Urinary bladder (tissue), 4 donors: ENCODE data around the gene SLC43A1. TPM values are rescaled to one million over a fixed set of nuclear protein-coding genes. Genes with fewer than 3 reads are reported as not detected.
"Not testable (repeated sequence)": the region's sequence is repeated elsewhere in the genome, so short reads cannot be mapped to it uniquely, and the experiment has no call there.

Experiments used
- DNase-seq: peaks from one replicate; pipeline ENCODE4 v3.0.0-alpha.2; 2015; ENCODE audit errors: extremely low spot score
- H3K27ac ChIP-seq: one replicate; pipeline ENCODE4 v1.5.1; 2013; ENCODE audit warnings: low read depth, mild to moderate bottlenecking, moderate library complexity
- H3K36me3 ChIP-seq: one replicate; pipeline ENCODE4 v1.6.1; 2013; ENCODE audit warnings: mild to moderate bottlenecking, moderate library complexity; ENCODE audit not compliant: insufficient read depth
- H3K4me1 ChIP-seq: one replicate; pipeline ENCODE4 v1.6.1; 2013; ENCODE audit warnings: mild to moderate bottlenecking, moderate library complexity; ENCODE audit not compliant: insufficient read depth
- H3K4me3 ChIP-seq: one replicate; pipeline ENCODE4 v1.5.1; 2013; ENCODE audit warnings: low read depth, low read length
- WGBS: extraction: QIAGEN DNeasy Blood & Tissue Kit; methylation state at CpG from one replicate; pipeline ENCODE4 v1.1.7; 2013; 5-methylcytosine and 5-hydroxymethylcytosine counted together
- polyA plus RNA-seq: library from polyadenylated mRNA; stranded (reverse); fragments of 200-250 nt; gene quantifications from one replicate; pipeline ENCODE4 v1.2.3, GENCODE V29; 2013
- total RNA-seq: library from RNA; depleted of rRNA; stranded (reverse); fragments of >200 nt; gene quantifications from one replicate; pipeline ENCODE4 v1.2.3, GENCODE V29; 2014
- donor health status: healthy with polysubstance abuse.
- donor health status: healthy.

SLC43A1 gene
- total and polyA plus RNA-seq, 2 donors, result 16.8 to 33.0 TPM

DNA sequence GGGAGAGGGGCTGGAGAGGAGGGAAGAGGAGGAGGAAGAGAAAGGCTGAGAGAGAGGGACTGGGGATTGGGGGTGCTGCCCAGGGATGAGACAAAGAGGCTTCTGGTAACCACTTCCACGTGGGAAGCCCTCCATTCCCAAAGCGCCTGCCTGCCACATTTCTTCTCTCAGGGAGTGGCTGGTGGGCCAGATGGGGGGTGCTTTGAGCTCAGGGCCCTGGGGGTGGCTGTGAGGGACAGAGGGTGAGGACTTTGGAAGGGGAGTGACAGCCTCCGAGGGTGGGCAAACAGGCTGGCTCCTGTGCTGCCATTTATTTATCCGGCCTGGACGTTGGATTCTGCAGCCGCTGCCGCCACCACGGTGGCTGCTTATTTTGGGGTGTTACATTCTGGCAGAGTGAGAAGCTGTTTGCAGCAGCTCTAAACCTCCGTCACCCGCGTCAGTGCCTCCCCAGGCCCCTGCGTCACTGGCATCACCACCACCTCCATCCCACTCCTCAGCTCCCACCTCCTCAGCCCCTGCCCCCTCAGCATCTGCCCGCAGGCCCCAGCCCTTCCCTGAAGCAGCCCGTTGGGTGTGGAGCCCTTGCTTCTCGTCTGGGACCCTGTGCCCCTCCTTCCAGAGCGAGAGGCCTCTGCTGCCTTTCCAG, 53.5 kb downstream of the SLC43A1 start:
- Histone ChIP-seq H3K4me1 (no peaks in the 10 kb centered on the region), H3K36me3 (no peaks in the 10 kb centered on the region), H3K27ac (no peak overlapping the region), H3K4me3 (no peak overlapping the region)
- 56% methylated on average over 16 of the region's 16 CpGs for WGBS
- DNase-seq, result no peak

DNA sequence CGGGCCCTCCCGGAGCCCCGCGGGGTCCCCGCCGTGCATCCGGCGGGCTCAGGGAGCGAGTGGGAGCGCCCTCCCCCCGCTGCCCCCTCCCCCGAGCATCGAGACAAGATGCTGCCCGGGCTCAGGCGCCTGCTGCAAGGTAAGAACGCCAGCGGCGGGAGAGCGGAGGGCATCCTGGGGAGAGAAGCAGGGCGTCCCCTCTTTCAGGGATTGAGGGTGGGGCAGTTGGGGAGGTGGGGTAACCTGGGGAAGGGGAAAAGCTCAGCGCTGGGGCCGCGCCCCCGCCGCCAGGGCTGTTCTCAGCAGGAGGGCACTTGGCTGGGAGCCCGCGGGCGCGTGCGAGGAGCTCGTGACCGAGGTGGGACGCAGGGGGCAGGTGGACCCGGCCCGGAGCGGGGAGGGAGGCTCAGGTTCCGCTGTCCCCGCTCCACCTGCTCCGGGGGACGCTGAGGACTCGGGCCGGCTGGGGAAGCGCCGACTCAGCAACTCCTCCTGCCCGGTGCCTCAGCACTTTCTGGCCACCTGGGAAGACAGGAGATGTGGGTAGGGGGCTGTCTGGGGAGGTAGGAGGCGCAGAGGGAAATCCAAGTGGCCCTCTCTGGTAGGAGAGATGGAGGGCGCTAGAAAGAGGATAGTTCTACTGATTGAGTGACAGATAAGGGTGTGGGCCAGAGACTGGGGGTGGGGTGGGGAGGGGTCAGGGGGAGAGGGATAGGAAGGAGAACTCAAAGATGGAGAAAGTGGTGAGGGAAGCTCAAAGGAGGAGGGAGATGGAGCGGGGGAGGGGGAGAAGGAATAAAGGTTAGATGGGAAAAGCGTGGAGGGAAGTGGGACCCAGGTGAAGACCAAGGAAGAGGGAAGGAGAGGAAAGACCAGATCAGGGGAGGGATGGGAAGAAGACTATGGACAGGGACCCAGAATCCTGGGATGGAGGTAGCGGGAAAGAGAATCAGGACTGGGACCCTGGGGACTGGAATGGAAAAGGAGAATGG, 54.4 kb downstream of the SLC43A1 start:
- Histone ChIP-seq H3K4me3 (peak overlapping the region; percentile 43), H3K36me3 (no peaks in the 10 kb centered on the region), H3K27ac (no peak overlapping the region), H3K4me1 (no peaks in the 10 kb centered on the region)
- WGBS, result 6% methylated on average over 50 of the region's 50 CpGs
- DNase-seq, result no peak

DNA sequence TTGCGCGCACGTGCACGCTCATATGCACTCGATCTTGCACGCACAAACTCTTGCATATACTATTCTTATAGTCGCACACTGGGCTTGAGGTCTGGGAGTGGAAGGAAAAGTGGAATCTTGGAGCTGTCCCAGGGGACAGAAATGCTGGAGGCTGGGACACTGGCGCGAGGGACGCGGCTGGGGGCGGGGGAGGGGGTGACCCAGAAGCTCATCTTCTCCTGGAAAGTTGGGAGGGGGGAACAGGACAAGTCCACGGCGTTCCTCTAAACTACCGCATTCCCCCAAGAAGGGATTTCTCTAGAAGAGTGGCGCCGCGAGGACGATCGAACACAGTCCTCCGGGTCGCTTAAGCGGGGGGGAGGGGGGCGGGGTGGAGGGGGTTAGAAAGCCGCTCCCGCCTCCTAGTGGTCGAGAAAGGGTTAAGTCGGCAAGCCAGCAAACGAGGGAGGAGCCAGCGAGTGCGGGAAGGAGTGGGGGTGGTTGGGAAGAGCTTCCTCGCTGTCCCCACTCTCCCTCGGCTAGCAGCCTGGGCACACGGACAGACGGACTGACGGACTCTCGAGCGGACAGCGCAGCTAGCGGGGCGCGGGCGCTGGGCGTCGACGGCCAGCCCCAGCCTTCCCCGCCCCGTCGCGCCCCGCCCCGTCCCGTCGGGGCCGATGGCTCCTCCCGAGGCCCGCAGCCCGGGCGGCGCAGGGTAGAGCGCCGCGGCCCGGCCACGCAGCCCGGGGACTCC, 55.3 kb downstream of the SLC43A1 start, which contains the start of gene RTN4RL2:
RTN4RL2 (plus strand) TSS at position 507 of the 736 bp plus-strand sequence. CDS start 338 bp downstream, outside the sequence.
- WGBS, result under 1% methylated on average over 66 of the region's 66 CpGs
- Histone ChIP-seq H3K36me3 (no peaks in the 10 kb centered on the region), H3K4me3 (peak within 1 kb of the TSS; percentile 43), H3K4me1 (no peaks in the 10 kb centered on the region), H3K27ac (no peak within 1 kb of the TSS)
- DNase-seq, result no peak

DNA sequence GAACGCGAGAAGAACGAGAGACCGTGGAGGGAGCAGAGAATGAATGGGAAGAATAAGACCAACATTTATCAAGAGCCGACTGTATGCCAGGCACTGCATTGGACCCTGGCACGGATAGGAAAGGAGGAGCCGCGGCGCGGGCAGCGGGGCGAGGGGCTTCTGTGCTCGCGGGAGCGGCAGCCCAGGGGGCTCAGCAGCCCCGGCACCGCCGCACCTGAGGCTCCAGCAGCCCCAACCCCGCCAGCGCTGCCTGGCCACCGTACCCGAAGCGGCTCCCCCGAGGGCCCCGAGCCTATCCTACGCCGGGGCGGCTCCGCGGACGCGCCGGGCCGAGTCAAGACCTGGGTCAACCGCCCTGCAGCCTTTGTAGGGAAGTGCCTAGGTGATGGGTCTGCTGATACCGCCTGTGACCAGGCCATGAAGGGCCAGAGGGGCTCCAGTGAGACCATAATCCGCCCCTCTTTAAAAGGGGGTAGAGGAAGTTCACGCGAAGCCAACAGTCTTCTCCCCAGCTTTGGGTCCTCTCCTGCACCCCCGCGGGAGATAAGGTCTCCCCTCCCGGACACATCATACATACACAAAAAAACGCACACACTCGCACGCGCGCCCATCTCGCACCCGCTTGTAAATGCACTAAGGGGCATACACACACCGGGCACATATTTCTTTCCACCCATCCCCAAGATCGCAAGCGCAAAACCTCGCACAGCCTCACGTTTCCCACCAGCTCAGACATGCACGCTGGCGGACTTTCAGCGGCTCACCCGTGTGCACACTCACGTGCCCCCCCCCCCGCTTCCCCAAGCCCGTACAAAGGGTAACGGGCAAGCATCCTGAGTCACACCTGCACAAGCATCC, 56.1 kb downstream of the SLC43A1 start:
- DNase-seq, result no peak
- WGBS, result 1% methylated on average over 62 of the region's 62 CpGs

DNA sequence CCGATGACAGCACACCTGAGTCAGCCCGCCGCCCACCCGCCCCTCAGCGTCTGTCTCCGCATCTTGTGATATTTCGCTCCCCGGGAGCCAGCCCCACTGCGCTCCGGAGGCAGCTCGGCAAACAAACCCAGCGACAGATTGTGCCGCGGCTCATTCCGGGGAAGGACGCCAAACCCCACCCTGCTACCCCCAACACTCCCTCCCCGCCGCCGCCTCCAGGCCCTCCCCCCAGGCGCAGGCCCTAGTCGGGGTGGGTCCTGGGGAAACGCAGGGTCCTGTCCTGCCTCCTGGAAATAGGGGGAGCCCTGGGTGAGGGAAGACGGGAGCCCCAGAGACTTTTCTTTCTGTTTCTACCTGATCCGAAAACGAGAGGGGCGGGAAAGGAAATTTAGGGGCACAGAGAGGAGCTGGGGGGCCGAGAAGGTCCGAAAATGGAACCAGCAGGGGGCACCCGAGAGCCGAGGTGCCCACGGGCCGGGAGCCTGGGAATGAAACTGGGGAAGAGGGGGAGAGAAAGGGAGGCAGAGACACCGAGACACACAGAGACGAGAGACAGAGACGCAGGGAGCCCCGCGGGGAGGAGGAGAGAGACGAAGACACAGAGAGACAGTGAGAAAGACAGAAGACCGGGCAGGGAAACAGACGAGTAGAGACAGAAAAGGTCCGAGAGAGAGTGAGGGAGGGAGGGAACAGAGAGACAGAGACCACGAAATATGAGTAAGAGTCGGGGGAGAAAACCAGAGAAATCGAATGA, 56.9 kb downstream of the SLC43A1 start:
- Histone ChIP-seq H3K36me3 (no peaks in the 10 kb centered on the region), H3K4me3 (peak overlapping the region; percentile 43), H3K27ac (no peak overlapping the region), H3K4me1 (no peaks in the 10 kb centered on the region)
- DNase-seq, result no peak
- WGBS, result under 1% methylated on average over 44 of the region's 44 CpGs

More for the DNA sequence above, 56.1 kb downstream of the SLC43A1 start:
- Histone ChIP-seq H3K36me3 (no peaks in the 10 kb centered on the region), H3K4me3 (peak overlapping the region; percentile 43), H3K4me1 (no peaks in the 10 kb centered on the region), H3K27ac (no peak overlapping the region)

DNA sequence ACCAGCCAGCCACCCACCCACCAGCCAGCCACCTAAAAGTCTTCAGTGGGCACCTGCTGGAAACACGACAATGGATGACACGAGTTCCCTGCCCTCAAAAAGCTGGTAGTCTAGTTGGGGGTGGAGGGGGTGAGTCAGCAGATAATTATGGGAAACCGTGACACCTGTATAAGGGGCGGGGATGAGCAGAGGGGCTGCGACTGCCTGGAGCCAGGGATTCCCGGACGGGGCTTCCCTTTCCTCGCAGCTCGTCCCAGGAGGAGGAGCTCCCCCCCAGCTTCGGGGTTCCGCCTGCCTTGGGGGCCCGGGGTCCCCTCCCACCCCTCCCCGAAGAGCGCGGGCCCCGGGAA, 57.5 kb downstream of the SLC43A1 start:
- DNase-seq, result no peak
- Histone ChIP-seq H3K27ac (no peak overlapping the region), H3K4me1 (no peaks in the 10 kb centered on the region), H3K4me3 (peak overlapping the region; percentile 43), H3K36me3 (no peaks in the 10 kb centered on the region)
- WGBS, result 2% methylated on average over 16 of the region's 16 CpGs

DNA sequence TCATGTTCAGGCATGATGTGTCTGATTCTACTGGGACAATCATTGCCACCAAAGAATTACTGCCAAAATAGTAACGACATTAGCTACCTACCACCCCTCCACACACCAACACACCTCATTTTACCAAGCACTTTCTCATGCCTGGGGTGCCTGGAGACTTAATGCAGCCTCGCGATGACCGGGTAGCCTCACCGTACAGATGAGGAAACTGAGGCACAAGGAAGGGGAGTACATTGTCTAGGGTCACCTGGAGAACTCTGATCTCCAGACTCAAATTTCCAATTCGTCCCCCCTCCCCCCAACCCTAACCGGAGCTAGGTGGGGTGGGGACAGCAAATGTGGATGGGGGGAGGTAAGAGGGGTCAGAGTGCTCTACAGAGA, 57.9 kb downstream of the SLC43A1 start:
- Histone ChIP-seq H3K27ac (no peak overlapping the region), H3K36me3 (no peaks in the 10 kb centered on the region), H3K4me1 (no peaks in the 10 kb centered on the region), H3K4me3 (no peak overlapping the region)
- 7% methylated on average over 7 of the region's 7 CpGs for WGBS
- DNase-seq, result no peak

DNA sequence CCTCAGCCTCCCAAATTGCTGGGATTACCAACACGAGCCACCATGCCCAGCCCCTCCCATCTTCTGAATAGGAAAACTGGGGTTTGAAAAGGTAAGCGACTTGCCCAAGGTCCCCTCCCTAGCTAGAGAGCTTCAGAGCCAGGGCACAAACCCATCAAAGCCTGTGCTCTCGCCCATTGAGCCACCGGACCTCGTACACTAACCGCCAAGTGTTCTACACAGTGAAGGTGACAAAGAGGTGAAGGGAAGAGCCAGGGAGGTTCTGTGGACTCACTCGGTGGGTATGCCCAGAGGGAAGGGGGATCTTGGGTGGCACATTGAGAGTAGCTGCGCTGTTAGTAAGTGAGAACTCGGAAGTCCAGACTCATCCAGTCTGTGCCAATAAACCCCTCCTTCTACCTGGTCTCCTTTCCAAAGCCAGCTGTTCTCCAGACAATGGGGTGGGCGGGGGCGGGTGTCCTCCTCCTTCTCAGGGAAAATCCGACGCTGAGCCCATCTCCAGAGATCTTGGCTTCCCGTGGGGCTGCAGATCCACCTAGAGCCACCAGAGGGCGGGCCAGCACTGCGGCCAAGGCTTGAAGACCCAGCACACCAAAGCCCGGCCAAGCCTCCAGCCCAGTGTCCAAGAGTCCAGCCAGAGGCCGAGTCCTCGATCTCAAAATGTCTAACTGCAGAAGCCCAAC, 58.4 kb downstream of the SLC43A1 start:
- DNase-seq, result peak; percentile 59
- Histone ChIP-seq H3K27ac (no peak overlapping the region), H3K4me3 (no peak overlapping the region), H3K4me1 (no peaks in the 10 kb centered on the region), H3K36me3 (no peaks in the 10 kb centered on the region)
- WGBS, result 7% methylated on average over 19 of the region's 19 CpGs

DNA sequence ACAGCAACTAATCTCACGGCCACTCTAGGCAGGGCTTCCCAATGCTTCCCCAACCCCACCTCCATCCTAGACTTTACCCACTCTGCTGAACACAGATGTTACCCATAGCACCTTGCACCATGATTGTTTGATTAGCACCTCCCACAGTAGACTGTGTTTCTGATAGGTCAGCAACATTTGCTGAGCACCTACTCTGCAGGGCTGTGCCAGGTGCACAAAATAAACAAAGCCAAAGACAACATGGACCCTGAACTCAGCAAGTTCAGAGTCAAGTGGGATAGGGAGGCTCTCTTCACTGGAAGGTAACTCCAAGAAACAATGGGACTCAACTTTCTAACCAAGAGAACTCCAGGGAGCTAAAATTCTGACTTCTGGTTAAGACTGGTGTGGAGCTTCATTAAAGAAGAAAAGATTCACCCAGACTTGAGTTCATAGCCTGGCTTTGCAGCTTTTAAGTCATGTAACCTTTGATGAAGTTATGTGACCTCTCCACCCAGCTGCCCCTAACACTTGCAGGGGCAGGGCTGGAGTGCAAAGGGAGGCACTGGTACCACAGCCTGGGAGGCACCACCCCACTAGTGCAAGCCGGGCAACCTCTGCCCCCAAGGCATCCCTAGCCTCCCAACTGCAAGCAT, 61.8 kb downstream of the SLC43A1 start:
- no peaks in the 10 kb centered on the region for H3K36me3 ChIP-seq

DNA sequence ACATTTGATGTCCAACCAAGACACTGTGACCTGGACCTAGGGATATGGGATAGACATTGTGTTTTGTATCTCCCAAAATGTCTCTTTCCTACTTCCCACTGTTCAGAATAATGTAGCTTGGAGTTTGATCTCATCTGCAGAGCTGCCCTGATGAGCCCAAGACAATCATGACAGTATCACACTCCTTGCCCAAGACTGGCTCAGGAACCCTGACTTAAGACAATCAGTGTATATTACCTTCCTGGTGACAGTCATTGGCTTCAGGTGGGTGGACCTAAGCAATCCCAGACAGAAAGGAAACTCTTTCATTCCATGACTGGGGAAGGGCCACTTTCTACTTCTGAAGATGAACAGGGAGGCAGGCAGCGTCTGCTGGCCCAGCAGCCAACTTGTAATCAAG, 69.4 kb downstream of the SLC43A1 start:
- Histone ChIP-seq H3K4me3 (no peak overlapping the region), H3K4me1 (no peaks in the 10 kb centered on the region), H3K36me3 (no peaks in the 10 kb centered on the region), H3K27ac (no peak overlapping the region)
- DNase-seq, result no peak
- 58% methylated on average over 1 of the region's 1 CpG for WGBS

More for the DNA sequence above, 61.8 kb downstream of the SLC43A1 start:
- WGBS, result 83% methylated on average over 2 of the region's 2 CpGs
- Histone ChIP-seq H3K27ac (no peak overlapping the region), H3K4me1 (no peaks in the 10 kb centered on the region), H3K4me3 (no peak overlapping the region)
- DNase-seq, result no peak

DNA sequence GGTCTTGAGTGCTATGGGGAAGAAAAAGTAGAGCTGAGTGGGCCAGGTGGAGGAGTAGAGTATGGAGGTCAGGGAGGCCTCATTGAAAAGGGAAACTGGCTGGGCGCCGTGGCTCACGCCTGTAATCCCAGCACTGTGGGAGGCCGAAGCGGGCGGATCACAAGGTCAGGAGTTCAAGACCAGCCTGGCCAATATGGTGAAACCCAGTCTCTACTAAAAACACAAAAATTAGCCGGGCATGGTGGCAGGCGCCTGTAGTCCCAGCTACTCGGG, 70.4 kb downstream of the SLC43A1 start:
- not testable (repeated sequence) for DNase-seq, H3K36me3 ChIP-seq, H3K27ac ChIP-seq, H3K4me1 ChIP-seq, H3K4me3 ChIP-seq
- 78% methylated on average over 9 of the region's 9 CpGs for WGBS
